Nucleus accumbens (tissue), 56 donors: ENCODE results near the gene EIF4H.
A peak's percentile ranks its signal among the peaks of the same experiment; 100 is the strongest.
"Not testable (repeated sequence)": the region's sequence is repeated elsewhere in the genome, so short reads cannot be mapped to it uniquely, and the experiment has no call there.

Experiments used
- DNase-seq, 56 donors: peaks; one replicate each; lab custom pipeline; 2025; lab: John Stamatoyannopoulos, UW

The EIF4H gene

GRCh38 chr7:74195968-74196654 lies 22.0 kb downstream of the EIF4H start:
- peak in 34 of 56 donors; percentile 4 to 64 (median 30) for DNase-seq

DNA sequence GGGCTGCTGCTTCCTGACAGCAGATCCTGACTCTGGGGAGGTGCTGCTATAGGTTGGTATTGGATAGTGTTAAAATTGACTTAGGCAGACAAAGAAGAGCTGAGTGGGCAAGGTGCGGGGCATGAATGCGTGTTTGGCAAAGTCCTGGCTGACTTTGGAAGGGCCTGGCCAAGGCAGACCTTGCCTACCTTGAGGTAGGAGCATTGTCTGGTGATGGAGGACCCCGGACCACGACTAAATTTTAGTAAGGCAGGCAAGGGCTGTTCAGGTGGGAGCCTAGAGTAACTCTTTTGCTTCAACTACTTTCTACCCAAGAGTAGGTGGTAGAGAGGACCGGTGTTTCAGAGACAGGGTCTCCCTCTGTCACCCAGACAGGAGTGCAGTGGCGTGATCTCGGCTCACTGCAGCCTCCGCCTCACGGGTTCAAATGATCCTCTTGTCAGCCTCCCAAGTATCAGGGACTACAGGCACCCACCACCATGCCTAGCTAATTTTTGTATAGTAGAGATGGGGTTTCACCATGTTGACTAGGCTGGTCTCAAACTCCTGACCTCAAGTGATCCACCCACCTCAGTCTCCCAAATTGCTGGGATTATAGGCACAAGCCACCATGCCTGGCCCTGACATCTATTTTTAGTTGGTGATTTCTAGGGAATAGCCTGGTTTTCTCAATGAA lies 23.4 kb downstream of the EIF4H start:
- no peak for DNase-seq

DNA sequence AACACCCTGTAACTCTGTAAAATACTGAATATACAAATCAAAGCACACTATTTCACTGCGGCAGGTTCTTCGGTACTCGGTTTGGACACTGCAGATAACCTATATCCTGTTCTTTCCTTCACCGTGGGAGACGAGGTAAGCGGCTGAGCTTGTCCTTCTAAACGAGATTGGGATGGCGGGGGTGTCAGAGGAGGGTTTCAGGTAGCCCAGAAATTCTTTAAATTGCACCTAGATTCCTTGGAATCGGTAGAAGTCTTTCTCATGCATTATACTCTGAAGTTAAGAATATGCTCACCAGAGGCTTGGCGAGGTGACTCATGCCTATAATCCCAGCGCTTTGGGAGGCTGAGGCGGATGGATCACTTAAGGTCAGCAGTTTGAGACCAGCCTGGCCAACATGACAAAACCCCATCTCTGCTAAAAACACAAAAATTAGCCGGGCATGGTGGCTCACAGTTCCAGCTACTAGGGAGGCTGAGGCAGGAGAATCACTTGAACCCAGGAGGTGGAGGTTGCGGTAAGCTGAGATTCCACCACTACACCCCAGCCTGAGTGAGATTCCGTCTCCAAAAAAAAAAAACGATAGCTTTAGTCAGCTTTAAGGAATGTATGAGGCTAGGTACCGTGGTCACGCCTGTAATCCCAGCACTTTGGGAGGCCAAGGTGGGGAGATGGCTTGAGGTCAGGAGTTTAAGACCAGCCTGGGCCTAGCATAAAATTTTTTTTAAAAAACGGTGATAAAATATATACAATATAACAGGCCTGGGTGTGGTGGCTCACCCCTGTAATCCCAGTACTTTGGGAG lies 25.6 kb downstream of the EIF4H start:
- no peak for DNase-seq

DNA sequence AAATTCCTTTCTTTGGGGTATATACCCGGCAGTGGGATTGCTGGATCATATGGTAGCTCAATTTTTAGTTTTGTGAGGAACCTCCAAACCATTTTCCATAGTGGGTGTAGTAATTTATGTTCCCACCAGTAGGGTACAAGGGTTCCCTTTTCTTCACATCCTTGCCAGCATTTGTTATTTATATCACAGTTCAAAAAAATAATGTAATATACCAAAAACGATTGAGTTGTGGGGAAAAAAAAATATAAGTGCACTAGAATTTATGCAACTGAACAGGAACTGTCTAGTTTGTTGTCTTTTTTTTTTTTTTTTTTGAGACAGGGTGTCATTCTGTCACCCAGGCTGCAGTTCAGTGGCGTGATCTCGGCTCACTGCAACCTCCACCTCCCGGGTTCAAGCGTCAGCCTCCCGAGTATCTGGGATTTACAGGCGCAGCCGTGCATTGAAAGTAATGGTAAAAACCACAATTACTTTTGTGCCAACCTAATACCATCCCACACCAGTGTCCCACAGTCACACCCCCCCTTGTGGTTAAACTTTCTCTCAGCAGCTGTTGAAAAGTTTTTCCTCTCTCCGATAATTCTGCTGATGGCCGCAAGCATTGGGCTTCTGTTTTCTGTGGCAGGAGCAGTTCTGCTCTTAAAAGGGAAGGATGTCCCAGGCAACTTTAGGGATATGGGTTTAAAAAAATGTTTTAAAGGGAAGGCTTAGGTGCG lies 28.8 kb downstream of the EIF4H start:
- DNase-seq, result peak in 1 of 56 donors; percentile 10

DNA sequence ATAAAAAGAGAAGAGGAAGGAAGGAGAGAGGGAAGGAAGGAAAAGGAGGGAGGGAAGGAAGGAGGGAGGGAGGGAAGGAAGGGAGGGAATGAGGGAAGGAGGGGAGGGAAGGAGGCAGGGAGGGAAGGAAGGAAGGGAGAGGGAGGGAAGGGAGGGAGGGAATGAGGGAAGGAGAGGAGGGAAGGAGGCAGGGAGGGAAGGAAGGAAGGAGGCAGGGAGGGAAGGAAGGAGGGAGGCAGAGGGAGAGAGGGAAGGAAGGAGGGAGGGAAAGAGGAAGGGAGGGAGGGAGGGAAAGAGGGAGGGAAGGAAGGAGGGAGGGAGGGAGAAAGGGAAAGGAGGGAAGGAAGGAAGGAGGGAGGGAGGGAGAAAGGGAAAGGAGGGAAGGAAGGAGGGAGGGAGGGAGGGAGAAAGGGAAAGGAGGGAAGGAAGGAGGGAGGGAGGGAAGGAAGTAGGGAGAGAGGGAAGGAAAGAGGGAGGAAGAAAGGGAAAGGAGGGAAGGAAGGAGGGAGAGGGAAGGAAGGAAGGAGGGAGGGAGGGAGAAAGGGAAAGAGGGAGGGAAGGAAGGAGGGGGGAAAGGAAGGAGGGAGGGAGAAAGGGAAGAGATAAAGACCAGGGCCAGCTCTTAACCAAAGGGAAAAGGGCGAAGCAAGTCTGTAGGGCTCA lies 29.9 kb downstream of the EIF4H start:
- DNase-seq, result no peak

- DNase-seq, result not testable (repeated sequence)
Measured at GRCh38 chr7:74206052-74206451, 31.9 kb downstream of the EIF4H start.

DNA sequence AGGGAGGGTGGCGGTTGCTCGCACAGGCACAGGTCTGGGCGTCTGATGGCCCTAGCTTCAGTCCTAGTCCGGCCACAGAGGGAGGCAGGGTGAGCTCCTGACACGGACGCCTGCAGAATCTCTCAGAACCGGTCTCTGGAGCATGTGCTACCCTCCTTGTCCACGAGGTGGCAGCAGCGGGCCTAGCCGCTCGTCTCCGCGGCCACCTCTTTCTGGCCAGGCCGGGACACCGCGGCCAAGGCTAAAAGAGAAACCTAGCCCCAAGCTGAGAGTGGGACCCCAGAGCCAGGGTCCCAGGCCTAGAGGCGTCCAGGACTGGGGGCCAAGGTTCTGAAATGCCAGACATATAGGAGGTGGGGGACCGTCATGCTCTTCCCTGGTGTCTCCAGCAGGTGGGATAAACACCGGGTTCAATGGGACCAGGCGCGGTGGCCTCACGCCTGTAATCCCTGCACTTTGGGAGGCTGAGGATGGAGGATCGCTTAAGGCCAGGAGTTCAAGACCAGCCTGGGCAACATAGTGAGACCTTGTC lies 32.5 kb downstream of the EIF4H start:
- DNase-seq, result peak in 52 of 56 donors; percentile 23 to 91 (median 69)

GRCh38 chr7:74207586-74207985 lies 33.4 kb downstream of the EIF4H start:
- no peak for DNase-seq

DNA sequence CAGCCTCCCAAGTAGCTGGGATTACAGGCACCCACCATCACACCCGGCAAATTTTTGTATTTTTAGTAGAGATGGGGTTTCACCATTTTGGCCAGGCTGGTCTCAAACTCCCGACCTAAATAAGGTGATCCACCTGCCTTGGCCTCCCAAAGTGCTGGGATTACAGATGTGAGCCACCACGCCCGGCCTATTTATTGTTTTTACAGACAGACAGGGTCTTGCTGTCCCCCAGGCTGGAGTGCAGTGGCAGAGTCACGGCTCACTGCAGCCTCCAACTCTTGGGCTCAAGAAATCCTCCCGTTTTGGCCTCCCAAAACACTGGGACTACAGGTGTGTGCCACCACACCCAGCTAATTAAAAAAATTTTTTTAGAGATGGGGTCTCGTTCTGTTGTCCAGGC lies 34.1 kb downstream of the EIF4H start:
- not testable (repeated sequence) for DNase-seq

DNA sequence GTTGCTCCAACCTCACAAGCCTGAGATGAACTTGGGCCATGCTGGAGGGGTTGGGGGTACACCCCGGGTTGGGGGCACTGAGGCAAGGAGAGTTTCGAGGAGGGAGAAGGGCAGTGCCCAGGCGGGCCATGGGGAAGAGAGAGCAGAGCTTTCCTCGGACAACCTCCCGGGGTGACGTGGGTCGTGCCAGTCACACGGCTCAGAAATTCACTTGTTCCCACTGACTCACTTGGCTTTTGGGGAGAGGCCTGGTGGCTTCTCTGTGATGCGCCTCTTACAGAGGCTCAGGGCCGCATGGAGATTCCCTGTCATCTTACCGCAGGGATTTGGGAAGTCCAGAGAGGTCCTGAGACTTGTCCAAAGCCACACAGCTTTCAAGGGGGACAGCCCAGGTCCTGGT lies 38.5 kb downstream of the EIF4H start:
- no peak for DNase-seq

DNA sequence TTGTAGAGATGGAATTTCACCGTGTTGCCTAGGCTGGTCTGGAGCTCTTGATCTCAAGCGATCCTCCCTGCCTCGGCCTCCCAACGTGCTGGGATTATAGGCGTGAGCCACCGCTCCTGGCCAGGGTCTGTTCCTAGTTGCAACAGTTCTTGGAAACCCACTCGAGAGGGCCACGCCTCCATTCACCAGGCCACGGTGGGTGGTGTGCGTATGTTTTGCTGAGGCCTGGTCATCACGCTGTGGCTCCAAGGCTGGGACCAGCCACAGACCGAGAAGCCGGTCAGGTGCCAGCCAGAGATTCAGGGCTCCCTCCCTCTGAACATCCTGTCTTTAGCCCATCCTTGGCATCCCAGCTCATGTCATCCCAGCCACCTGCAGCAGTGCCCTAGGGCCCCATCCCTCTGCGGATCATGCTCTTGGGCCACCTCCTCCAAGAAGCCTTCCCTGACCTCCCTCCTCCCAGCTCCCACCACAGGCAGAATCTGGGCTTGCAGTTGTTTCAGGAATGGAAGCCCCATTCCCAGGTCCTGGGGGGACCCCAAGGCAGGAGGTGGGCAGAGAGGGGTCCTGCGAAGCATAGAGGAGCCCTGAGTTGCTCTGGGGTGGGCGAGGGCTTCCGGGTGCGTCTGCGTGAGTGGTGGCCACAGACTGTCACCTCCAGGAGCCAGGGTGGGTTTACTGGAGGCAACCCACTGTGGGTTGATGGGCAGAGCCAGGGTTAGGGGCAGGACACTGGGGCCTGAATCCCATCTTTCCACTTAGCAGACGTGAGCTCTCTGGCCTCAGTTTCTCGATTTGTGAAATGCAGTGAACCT lies 40.9 kb downstream of the EIF4H start:
- DNase-seq, result no peak

GRCh38 chr7:74215921-74216320 lies 41.8 kb downstream of the EIF4H start:
- DNase-seq, result no peak

- no peak for DNase-seq
Measured at GRCh38 chr7:74216361-74216761, 42.2 kb downstream of the EIF4H start.

DNA sequence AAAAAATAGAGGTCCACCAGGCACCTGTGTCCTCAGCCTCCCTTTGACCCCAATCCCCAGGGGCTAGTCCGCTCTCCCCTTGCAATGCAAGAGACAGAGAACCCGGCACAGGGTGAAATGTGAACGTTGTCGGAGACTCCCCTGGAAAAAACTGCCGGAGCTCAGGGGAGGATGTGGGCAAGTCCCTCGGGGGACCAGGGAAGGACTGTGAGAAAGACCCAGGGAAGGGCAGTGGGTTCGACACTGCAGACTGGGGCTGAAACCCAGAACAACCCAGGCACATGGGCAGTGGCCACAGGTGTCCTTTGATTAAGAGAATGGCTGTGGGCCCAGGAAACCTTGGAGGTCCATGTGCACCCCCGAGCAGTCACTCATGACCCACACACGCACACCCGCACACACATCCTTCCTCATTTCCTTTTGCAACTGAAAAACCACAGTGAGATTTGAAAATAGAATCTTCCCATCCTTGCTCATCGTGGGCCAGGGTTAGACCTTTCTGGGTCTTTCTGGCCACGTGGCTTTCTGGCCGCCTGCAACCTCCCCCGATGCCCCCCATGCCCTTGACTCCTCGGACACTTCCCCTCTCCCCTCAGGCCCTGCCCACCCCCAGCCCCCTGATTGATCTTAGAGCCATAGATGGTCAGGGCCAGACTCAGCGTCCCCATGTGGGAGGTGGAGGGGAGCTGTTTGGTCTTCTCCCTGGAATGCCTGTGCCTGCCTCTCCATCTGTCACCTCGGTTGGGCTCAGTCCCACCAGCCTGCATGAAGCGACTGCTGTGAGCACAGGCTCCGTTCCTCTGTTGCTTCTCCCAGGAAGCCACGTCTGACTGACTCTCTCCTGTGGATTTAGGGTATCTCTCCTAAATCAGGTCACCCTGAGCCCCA lies 43.5 kb downstream of the EIF4H start:
- DNase-seq, result peak in 8 of 56 donors; percentile 10 to 36 (median 25)

DNA sequence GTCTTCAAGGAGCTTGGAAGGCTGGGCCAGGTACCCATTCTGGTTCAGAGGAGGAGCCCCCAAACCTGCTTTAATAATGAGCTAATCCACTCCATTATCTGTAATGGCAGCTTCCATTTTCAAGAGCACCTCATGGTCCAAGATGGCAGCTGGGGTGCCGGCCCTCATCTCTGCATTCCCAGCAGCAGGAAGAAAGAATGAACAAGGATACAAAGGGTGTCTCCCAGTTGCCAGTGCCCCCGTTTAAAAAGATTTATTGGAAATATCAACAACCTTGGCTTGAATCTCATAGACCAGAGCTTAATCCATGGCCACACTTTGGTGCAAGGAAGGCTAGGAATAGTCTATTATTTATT lies 44.2 kb downstream of the EIF4H start:
- no peak for DNase-seq

DNA sequence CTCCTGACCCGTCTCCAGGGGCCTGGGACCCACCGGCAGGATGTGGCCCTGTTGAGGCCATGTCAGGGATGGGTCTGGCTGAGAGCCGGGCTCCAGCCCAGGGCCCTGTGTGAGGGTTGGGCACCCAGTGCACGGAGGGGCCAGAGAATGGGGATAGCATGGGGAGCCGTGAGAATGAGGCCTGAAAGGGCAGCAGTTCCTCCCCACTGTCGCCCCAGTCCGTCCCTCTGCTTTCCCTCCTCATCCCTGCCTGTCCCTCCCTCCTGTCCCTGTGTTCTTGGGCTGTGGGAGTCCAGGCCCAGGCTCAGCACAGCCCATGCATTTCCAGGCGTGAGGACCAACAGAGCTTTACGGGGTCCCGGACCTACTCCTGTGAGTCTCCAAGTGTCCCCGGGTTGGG lies 45.3 kb downstream of the EIF4H start:
- DNase-seq, result no peak

GRCh38 chr7:74220229-74220628 lies 46.1 kb downstream of the EIF4H start:
- DNase-seq, result no peak

DNA sequence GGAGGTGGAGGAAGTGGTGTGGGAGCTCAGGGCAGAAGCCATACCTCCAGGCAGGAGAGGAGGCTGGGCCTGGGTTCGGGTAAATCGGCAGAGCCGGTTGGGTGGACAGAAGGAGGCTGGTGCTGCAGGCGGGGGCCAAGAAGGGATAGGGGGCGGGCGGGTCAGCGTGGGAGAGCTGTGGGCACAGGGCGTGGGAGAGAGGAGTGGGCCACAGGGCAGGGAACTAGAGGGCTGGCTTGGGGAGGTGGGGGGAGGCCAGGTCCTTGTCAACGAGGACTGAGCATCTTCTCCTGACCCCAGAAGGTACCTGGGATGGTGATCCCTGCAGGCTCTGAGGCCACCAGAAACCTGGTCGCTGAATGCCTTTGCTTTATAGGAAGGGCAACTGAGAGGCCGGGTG lies 47.6 kb downstream of the EIF4H start:
- no peak for DNase-seq
